GM18520 (cell line): ENCODE results near the gene GID8.

Experiments
- ATAC-seq: cut with Tn5 transposase; IDR thresholded peaks from one replicate; pipeline ENCODE4 v1.9.1; 2021; ENCODE audit not compliant: unreplicated experiment

Gene GID8

DNA sequence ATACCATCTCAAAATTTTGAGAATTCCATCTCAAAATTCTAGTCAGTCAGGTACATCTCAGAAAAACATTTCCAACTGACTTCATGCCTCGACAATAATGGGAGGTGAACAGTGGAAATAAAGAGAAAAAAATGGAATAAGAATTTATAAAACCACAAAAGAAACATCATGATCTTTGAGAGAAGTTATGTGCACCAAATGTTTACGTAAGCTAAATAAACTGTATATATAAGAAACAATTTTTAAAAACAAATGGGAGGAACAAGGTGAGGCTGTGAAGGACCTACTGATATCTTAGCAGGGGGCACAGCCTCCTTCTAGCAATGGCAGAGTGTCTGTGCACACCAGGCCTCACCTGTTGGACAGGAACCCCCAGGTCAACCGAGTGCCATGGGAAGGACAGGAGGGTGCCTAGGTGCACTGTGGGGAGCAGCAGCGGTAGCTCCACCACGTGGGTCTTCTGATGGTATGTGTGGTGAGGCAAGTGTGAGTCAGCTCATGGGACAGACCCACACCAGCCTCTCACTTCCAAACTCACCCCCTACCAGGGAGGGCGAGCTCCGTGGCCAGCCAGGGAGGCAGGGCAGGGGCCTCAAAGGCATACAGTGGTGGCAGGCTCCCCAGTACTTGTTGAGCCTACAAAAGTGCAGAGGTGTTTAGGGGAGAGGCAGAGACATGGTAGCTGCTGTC is 34.9 kb upstream of the GID8 start:
- no peak for ATAC-seq

DNA sequence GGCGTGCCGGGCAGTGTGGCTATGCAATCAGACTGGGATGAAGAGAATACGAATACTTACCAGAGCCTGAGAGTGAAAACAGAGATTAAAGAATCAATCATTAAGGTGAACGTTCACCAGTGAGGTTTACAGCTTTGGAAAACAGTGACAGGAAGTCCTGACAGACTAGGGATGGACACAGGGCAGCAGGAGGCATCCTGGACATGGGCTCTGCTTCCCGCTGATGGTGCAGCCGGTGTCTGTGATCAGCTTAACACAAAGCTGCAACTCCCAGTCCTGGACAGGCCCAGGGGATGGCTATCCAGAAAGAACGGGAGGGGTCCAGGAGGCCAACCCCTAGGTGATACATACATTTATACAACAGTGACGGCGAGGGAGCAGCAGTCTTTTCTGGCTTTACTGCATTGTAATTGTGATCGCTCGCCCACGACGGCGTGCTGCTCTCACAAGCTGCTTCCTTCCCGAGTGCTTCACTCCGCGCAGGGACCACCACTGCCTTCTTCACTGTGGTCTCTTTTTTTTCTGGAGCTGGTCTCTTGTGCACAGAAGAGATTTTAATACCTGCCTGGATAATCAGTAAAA is 32.3 kb upstream of the GID8 start:
- no peak for ATAC-seq

DNA sequence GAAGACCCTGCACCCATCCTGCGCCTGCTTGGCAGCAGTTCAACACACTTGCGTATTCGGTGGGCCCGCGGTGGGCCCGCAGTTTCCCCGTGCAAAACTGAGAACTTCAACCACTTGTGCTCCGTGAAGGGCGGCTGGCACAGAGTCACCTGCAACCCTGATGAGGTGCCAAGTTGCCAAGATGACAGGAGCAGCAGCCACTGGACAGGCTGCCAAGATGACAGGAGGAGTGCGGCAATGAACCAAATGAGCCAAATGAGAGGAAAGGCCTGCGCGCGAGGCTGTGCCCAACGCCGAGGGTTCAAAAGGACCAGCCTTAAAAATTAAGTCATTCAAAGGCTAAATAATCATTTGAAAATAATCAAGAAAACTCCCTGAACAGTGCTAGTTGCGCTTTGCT is 31.7 kb upstream of the GID8 start:
- no peak for ATAC-seq

DNA sequence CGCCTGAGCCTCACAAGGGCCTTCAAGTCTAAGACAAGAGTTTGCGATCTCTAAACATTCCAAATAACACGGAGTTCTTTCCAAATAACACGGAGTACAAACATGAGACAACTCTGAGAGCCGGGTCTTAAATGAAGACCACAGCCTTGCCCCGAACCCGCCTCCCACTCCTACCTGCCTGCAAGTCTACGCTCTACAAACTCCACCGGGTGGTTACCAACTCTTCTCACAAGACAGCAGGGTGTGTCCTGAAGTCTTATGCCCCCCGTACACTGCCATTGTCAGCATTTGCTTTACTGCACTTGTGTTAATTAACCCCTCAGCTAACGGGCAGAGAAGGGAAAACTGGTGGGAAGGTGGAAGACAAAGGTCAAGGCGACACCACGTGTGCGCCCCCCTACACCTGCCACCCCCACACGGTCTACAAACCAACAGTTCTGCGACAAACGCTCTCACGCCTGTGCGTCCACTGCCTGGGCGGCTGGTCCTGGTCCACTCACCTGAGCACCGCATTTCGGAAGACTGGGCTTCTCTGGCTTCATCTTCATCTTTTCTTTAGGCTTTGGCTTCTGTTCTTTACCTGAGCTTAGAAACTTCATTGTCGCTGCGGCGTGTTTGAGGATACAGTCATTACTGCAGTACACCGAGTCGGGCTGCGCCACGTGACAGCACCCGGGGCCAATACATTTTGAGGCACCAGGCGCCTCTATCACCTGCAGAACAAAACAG is 31.1 kb upstream of the GID8 start:
- ATAC-seq: no peak

DNA sequence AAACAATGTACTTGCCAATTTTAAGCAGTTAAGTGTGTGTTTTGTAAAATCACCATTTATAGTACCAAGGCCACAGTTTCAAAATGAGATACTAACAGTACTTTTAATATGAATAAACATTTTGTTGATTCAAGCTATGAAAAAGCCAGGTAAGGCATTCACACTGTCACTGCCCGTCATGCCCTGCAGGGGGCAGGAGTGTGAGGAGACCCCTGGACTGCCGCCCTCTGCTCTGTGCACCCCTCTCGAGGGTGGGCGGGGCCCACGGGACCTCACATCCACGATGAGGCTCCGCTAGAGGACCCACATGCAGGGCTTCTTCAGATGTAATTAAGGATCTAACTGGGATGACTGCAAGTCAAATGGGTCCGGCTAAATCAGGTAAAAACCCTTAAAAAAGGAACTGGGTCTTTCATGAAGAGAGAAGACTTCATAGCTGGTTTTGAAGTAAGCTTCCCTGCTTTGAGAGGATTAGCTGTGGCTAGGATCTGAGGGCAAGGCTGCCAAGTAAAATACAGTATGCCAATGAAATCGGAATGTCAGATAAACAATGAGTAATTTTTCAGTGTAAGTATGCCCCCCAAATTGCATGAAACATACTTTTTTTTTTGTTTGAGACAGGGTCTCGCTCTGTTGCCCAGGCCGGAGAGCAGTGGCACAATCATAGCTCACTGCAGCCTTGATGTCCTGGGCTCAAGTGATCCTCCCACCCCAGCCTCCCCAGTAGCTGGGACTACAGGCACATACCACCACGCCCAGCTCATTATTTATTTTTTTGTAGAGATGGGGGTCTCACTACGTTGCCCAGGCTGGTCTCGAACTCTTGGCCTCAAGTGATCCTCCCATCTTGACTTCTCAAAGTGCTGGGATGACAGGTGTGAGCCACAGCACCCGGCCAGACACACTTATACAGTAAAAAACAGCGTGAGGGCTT is 30.3 kb upstream of the GID8 start:
- no peak for ATAC-seq

DNA sequence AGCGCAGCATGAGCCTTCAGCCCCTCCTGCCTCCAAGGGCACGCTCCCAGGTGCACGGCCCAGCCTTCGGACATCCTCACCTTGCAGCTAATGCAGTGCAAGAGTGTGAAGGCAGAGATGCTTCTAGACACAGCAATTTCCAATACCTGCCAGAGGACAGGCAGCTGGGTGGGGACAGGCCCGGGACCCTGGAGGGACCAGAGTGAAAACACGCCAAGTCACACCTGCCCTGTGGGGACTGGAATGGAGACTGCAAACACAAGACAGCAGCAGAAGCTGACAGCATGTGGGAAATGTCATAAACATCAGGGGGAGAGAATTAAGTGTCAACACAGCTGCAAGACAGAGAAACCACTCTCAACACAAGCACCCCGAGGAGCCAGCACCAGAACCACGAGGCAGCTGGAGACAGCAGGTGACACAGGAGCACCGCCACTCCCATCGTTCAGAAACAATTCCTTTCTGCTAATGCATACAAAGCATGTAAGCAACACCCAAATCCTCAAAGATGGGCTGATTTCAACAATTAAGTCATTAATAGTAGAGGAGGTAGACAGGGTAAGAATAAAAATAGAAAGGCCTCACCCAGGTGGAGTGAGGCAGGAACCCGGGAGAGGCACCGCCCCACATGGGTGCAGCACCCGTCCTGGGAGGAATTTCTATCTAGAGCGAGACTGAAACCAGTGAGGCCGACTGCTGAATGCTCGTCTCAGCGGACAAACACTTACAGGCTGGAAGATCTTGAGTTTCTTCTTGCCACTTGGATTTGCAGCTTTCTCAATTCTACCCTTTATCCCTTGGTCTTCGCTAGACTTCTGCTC is 28.8 kb upstream of the GID8 start:
- no peak for ATAC-seq

DNA sequence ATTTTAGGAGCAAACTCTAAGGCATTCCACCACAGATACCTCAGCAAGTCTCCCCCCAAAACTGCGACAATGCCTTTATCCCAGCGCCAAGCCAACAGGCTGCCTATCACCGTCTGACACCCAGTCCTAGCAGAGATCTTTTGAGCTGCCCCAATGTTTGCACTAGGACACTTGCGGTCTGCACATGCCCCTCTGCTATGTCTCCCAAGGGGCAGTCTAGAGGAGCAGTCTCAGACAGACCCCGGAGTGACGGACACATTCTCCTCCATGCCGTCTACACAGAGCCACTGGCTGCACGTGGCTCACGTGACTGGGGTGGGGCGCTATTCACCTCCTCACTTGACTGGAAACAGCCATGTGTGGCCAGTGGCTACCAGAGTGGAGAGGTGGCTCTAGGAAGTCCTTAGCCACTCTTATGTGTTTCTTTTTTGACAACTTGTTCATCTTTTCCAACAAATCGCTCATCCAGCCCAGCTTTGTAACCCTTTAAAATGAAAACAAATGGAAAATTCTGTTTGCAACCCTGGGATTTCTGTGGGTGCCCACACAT is 27.7 kb upstream of the GID8 start:
- no peak for ATAC-seq

DNA sequence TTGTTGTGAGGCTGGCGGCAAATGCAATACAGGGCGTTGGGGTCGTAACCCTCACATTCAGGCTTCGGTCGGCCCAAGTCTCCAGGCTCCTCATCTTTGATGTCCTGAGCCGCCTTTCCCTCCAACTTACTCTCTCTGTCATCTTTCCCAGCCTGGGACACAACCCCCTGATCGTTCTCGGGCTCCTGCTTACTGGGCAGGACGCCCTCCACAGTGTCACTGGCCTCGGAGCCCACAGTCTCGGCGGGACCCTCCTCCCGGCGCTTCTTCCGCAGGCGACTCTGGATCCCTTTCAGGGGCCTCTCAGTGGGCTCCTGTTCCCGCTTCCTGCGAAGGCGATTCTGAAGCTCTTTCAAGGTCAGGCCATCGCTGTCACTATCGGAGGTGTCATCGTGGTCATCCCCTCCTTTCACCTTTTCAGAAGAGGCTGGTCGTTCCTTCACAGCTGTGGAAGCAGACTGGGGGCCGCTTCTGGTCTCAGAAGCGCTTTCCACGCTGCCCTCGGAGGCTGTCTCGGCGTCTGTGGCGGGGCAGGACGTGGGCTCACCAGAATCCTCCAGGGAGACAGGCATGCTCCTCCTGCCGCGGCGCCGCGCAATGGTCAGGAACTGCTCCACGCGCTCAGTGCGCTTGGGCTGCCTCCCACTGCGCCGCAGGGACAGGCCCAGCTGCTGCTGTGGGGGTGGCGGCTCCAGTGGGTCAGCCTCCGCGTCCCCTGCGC is 27.0 kb upstream of the GID8 start:
- no peak for ATAC-seq

DNA sequence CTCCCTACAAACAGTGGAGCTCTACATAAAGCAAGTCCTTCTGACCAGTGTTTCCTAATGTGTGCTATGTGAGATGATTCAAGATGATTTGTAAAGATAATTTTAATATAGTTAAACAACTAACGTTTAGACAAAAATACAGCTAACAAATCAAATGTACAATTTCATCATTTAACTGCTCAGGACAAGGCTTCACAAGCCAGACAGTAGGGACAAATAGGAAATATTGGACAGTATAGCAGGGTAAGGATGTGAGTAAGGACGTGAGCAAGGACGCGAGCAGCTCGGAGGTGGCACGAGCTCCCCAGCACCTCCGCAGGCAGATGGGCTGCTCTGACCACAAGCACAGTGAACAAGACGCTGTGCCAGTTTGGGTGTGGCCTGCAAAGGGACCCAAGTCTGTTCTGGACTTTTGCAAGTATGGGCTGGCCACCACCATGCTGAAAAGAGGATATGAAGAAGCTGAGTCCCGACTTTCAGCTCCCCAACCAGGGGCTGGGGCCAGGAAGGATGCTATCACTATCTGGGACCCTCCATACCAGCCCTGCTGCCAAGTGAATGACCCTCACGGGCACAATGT is 26.2 kb upstream of the GID8 start:
- no peak for ATAC-seq

DNA sequence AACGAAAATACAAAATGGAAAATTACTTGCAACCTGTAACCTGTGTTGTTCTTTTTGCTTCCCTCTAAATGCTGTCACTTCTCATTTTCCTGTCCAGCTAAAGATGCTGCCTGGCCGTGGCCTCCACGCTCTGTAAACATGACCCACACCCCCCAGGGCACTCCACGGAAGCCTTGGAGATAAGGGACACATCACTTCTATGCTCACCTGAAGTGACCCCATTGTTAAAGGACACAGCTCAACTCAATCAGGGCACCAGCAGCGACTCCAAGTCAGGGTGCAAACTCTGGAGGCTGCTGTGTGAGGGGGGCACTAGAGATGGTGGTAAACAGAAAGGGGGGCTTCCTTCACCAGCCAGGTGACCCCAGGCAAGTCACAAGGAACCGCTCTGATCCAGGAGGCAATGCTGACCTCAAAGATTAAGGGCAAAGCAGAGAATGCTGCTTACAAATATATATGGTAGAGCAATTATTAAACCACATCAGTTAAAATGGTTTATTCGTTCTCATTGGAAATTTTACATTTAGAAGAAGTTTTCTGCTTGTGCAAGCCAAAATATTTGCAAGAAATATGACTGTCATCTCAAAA is 24.8 kb upstream of the GID8 start:
- no peak for ATAC-seq

DNA sequence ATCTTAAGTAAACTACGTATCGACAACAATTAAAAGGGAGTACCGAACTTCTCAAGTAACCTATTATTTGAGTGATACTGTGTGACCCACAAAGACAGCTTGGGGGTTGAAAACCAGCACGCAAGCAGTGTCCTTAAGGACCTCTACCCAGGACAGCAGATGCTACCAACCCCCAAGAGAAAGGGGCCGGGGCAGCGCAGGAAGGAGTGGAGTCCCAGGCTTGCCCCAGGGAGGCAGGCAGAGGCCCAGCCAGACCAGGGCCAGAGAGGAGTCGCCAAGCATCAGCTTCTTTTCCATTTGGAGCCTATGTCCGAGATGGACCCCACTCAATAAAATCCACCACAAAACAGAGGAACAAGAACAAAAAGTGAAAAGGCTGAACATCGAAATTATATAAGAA is 23.5 kb upstream of the GID8 start:
- ATAC-seq: no peak

DNA sequence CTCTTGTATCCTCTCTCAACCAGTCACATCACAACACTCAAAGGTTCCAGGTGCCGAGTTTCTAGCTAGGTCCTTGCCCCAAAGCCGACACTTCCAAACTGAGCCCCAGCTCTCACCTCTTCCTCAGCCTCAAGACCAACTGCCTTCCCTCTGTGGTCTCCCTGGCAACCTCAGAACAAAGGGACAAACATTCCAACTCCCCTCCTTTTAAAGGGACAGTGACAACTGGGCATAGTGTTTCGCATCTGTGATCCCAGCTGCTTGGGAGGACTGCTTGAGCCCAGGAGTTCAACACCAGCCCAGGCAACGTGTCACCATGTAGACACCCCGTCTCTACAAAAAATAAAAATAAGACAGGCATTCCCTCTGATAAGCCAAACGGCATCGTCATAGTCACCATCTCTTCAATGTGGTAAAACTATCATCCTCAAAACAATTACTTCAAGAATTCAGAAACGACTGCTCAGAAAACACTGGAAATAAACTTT is 22.9 kb upstream of the GID8 start:
- no peak for ATAC-seq

DNA sequence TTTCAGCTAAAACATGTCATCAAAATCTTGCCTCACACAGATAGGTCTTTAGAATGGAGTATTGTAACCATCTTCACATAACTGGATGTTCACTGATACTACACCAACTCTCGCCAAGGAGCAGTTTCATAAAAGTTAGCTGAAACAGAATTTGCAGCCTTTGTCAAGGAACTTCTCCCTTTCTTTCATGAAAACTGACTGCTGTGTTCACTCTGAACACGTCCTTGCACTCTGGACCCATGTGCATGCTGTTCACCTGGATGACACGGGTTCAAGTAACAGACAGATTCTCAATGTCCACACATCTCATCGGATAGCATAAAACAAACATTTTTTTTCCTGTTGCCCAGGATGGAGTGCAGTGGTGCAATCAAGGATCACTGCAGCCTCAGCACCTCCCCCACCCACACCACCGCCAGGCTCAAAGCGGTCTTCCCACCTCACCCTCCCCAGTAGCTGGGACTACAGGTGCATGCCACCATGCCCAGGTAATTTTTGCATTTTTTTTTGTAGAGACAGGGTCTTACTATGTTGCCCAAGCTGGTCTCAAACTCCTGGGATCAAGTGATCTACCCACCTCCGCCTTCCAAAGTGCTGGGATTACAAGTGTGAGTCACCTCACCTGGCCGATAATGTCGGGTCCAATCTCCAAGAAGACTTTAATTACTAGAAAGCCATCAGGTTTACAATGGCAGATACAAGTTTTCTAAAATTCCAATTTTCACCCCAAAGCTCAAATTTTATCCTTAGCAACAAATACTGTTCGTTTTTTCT is 21.1 kb upstream of the GID8 start:
- ATAC-seq: no peak

DNA sequence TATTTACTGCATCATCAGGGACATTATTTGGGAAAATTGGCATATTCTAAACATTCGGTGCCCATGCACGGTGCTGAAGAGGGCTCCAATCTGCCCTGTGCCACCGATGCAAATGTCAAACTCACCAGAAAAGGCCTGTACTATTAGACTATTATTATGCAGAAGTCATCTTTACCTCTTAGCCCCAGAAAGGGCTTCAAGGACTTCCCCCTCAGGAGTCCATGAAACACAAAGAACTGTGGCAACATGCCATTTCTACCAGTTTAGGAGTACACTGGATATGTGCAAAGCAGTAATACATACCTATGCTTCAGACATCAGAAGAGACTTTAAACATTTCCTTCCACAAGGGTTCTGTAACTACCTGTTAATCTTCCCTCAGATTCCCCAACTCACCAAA is 20.2 kb upstream of the GID8 start:
- no peak for ATAC-seq

DNA sequence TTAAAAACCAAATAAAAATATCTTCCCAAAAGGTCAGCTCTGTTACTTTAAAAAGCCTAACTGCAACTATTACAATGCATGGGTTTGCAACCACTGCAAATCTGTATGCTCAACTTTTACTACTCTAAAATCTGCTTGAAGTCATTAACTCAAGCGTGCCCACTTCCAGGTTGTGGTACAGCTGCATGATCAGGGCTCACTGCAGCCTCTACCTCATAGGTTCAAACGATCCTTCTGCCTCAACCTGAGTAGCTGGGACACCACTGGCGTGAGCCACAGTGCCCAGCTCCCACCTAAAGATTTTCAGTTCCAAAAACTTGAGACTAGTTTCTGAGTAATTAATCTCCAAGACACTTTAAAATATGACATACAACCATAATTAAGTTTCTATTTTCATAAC is 19.8 kb upstream of the GID8 start:
- no peak for ATAC-seq

DNA sequence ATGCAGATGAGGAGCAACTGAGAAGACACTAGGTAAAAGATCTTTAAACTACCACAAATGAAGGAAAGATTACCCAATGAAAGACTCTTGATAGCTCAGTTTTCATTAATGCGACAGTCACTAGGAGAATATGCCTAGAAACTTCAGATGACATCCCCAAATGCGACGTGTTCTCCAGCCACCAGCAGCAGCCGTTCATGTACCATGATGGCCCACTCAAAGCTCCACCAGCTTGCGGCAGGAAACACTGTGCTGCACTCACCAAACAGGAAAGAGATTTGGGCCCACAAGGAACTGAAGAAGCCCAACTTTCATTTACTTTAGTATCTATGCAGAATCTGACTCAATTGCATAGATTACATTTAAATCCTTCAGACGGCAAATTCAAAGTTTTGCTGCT is 19.1 kb upstream of the GID8 start:
- ATAC-seq: no peak

DNA sequence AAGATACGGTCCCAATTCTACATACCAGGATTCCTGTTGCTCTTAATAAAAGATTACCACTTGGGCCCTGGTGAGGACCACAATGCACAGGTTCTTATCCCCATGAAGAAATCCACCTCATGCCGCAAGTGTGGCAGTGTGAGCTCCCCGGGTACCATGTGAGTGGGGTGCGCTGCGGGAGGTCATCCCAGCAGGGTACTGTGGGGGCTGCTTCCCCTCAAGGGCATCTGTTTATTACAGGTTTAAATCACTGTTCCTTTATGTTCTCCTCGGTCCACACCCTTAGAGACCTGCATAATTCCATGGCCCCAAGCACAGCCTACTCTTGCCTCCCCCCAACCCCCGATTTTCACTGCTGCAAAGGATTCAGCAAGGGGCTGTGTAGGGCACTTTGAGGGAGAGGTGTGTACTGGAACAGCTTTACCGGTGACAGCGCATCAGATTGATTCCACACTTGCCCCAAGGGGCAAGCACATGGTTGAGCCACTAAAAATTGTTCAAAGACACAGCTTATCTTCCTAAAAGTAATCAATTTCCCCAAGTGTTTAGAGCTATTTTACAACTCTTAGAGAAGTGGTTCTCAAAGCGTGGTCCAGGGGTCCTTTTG is 17.8 kb upstream of the GID8 start:
- ATAC-seq: no peak
